HepG2 (cell line): ENCODE results near the gene LDLRAD3. TPM values are rescaled to one million over a fixed set of nuclear protein-coding genes. Genes with fewer than 3 reads are reported as not detected.

Experiments
- ATAC-seq: fragments of 200-7000 bp; cut with Tn5 transposase; 3 replicates; pipeline ENCODE4 v1.9.1; 2020; ENCODE audit warnings: mild to moderate bottlenecking, moderate library complexity
- BruUV-seq: library from RNA; stranded (reverse); fragments of 400-500 nt; replicated peaks from 2 replicates; lab custom pipeline; 2021; lab: Mats Ljungman, UMichigan
- CTCF ChIA-PET: fragments of 300-600 bp; formaldehyde crosslinking; extraction: SDS; loops from one replicate; lab custom pipeline; 2021; ENCODE audit warnings: low total read pairs, inconsistent platforms, low intra/inter-chr PET ratio; lab: Yijun Ruan, JAX
- POLR2A ChIA-PET: fragments of 350-600 bp; sonication (Branson Sonifier 250); formaldehyde crosslinking; loops from one replicate; lab custom pipeline; 2020; ENCODE audit warnings: antibody characterized with exemption, inconsistent platforms; lab: Yijun Ruan, JAX
- DNase-seq: peaks from one replicate; pipeline ENCODE4 v3.0.0-alpha.2; 2015; ENCODE audit warnings: low spot score
- FAIRE-seq: peaks from 3 replicates; lab custom pipeline; 2011; peaks lifted over from hg19 to GRCh38; lab: Jason Lieb, UNC
- H2AFZ ChIP-seq: one replicate; pipeline ENCODE4 v1.6.1; 2011; ENCODE audit warnings: low read length, inconsistent platforms
- H3K27ac ChIP-seq: fragments of 300-600 bp; 3 replicates; pipeline ENCODE4 v1.8.0; 2011; ENCODE audit warnings: mixed run types, mild to moderate bottlenecking, mixed read lengths, low read length, inconsistent platforms; ENCODE audit not compliant: insufficient read depth; ENCODE audit errors: extremely low read length
- H3K27me3 ChIP-seq, 2 experiments: fragments of 200-600 bp in 1 of 2; 2 replicates in 1 of 2; 3 replicates in 1 of 2; pipeline versions ENCODE4 v1.6.0 to v1.8.0; 2011; ENCODE audit warnings: low read length in 2 of 2, mild to moderate bottlenecking in 2 of 2, moderate library complexity in 2 of 2, inconsistent platforms in 1 of 2; ENCODE audit not compliant: insufficient read depth in 2 of 2, control insufficient read depth in 1 of 2
- H3K36me3 ChIP-seq, 2 experiments: fragments of 200-600 bp in 1 of 2; replicated peaks in 1 of 2; 2 replicates in 1 of 2; 3 replicates in 1 of 2; pipeline versions ENCODE4 v1.5.1 to v1.8.0; 2011; ENCODE audit warnings: low read length in 2 of 2, inconsistent platforms in 1 of 2; ENCODE audit not compliant: insufficient read depth in 2 of 2, control insufficient read depth in 1 of 2
- H3K4me1 ChIP-seq: 2 replicates; pipeline ENCODE4 v1.5.1; 2012; ENCODE audit warnings: low read length, inconsistent platforms; ENCODE audit not compliant: insufficient read depth
- H3K4me2 ChIP-seq: 2 replicates; pipeline ENCODE4 v1.6.0; 2011; ENCODE audit warnings: low read depth, low read length, inconsistent platforms
- H3K4me3 ChIP-seq, 3 experiments: fragments of 200-600 bp in 1 of 3; sonication (generic), shearing (Covaris generic) in 1 of 3; replicated peaks in 1 of 3; 2 replicates each; pipeline ENCODE4 v1.5.1; 2011 to 2016; ENCODE audit warnings: low read length in 3 of 3, inconsistent platforms in 2 of 3, low read depth in 2 of 3, mild to moderate bottlenecking in 2 of 3, control low read depth in 1 of 3, mixed read lengths in 1 of 3; ENCODE audit not compliant: insufficient read depth in 1 of 3
- H3K79me2 ChIP-seq: one replicate; pipeline ENCODE4 v1.6.1; 2011; ENCODE audit warnings: low read length, inconsistent platforms; ENCODE audit not compliant: insufficient read depth
- H3K9ac ChIP-seq: 2 replicates; pipeline ENCODE4 v1.6.0; 2011; ENCODE audit warnings: mild to moderate bottlenecking, low read depth, low read length, inconsistent platforms; ENCODE audit not compliant: insufficient read depth
- H3K9me3 ChIP-seq: 2 replicates; pipeline ENCODE4 v1.5.1; 2012; ENCODE audit warnings: mild to moderate bottlenecking, low read length
- H4K20me1 ChIP-seq: 2 replicates; pipeline ENCODE4 v1.6.0; 2011; ENCODE audit warnings: inconsistent platforms, mild to moderate bottlenecking, low read length, moderate library complexity; ENCODE audit not compliant: insufficient read depth
- HDAC2 ChIP-seq: sonication (generic); formaldehyde crosslinking; IDR thresholded peaks from 2 replicates; pipeline ENCODE4 v1.4.0; 2020; ENCODE audit warnings: missing genetic modification reagents
- MYC ChIP-seq: sonication (generic); formaldehyde crosslinking; IDR thresholded peaks from 2 replicates; pipeline ENCODE4 v1.9.0; 2021; ENCODE audit warnings: missing genetic modification reagents, borderline replicate concordance
- SYNCRIP ChIP-seq: fragments of 200-400 bp; formaldehyde crosslinking; IDR thresholded peaks from 2 replicates; pipeline ENCODE4 v1.6.1; 2018; ENCODE audit warnings: mild to moderate bottlenecking, low read depth, low read length; ENCODE audit not compliant: insufficient read depth
- YEATS2 ChIP-seq: sonication (generic); formaldehyde crosslinking; IDR thresholded peaks from 2 replicates; pipeline ENCODE4 v1.4.0; 2020; ENCODE audit warnings: missing genetic modification reagents, borderline replicate concordance
- ZBTB3 ChIP-seq: sonication (generic); formaldehyde crosslinking; IDR thresholded peaks from 2 replicates; pipeline ENCODE4 v1.4.0; 2020; ENCODE audit warnings: low read depth, mild to moderate bottlenecking, moderate library complexity, missing genetic modification reagents, borderline replicate concordance
- ZNF333 ChIP-seq: sonication (generic); formaldehyde crosslinking; IDR thresholded peaks from 2 replicates; pipeline ENCODE4 v1.4.0; 2020; ENCODE audit warnings: mild to moderate bottlenecking, missing genetic modification reagents, borderline replicate concordance
- WGBS: methylation state at CpG from one replicate; pipeline ENCODE4 v1.1.6; 2017; ENCODE audit warnings: low lambda C conversion rate; 5-methylcytosine and 5-hydroxymethylcytosine counted together
- in situ Hi-C: cut with HindIII; loops from 2 replicates; pipeline ENCODE4 v1.10.0; 2017; ENCODE audit warnings: low pct_unique_long_range_greater_than_20kb; ENCODE audit not compliant: extremely low pct_ligation_motif_present
- intact Hi-C: fragments of 100-400 bp; cut with micrococcal nuclease; formaldehyde crosslinking; loops from one replicate; pipeline ENCODE4 v1.10.0; 2022; ENCODE audit not compliant: unreplicated experiment
- polyA plus RNA-seq, 8 experiments: library from polyadenylated mRNA; depleted of rRNA in 3 of 8; stranded (reverse) in 7 of 8; unstranded in 1 of 8; fragments of >200 nt; fragmentation: Illumina TruSeq in 4 of 8; extraction: Trizol in 4 of 8; gene quantifications; 2 replicates each; pipeline versions ENCODE4 v1.2.1 to v1.2.3, GENCODE V29; 2011 to 2016; ENCODE audit warnings: low read depth in 4 of 8, missing spikeins in 1 of 8, mixed read lengths in 1 of 8; ENCODE audit not compliant: insufficient read depth in 1 of 8
- total RNA-seq, 5 experiments: library from RNA; depleted of rRNA; stranded (reverse); fragments of >200 nt; fragmentation: Illumina TruSeq; extraction: Trizol; gene quantifications; 2 replicates each; pipeline ENCODE4 v1.2.3, GENCODE V29; 2016; ENCODE audit warnings: low read depth in 1 of 5
- TF ChIP-seq, protein P1 (sequence below): sonication (generic); formaldehyde crosslinking; IDR thresholded peaks from 2 replicates; pipeline ENCODE4 v1.4.0; 2020; ENCODE audit warnings: missing genetic modification reagents, mild to moderate bottlenecking, borderline replicate concordance
- TF ChIP-seq, protein P2 (sequence below): sonication (generic); formaldehyde crosslinking; IDR thresholded peaks from 2 replicates; pipeline ENCODE4 v1.8.1; 2023; ENCODE audit warnings: missing genetic modification reagents, mild to moderate bottlenecking, borderline replicate concordance
- TF ChIP-seq, protein P3 (sequence below): IDR thresholded peaks from 2 replicates; pipeline ENCODE4 v1.6.1; 2018; ENCODE audit warnings: missing genetic modification reagents, mild to moderate bottlenecking, missing compliant biosample characterization
- TF ChIP-seq, protein P4 (sequence below): sonication (generic); formaldehyde crosslinking; IDR thresholded peaks from 2 replicates; pipeline ENCODE4 v1.4.0; 2020; ENCODE audit warnings: missing genetic modification reagents
- TF ChIP-seq, protein P5 (sequence below): sonication (generic); formaldehyde crosslinking; IDR thresholded peaks from 2 replicates; pipeline ENCODE4 v1.4.0; 2020; ENCODE audit warnings: mild to moderate bottlenecking, missing genetic modification reagents
- TF ChIP-seq, protein P6 (sequence below): sonication (generic); formaldehyde crosslinking; IDR thresholded peaks from 2 replicates; pipeline ENCODE4 v1.9.0; 2021; ENCODE audit warnings: missing genetic modification reagents, borderline replicate concordance
- TF ChIP-seq, protein P7 (sequence below), 2 experiments: fragments of 450-650 bp in 1 of 2; sonication (generic) in 1 of 2; formaldehyde crosslinking; IDR thresholded peaks; 2 replicates each; pipeline versions ENCODE4 v1.5.0 to v1.8.0; 2020 to 2022; ENCODE audit warnings: mild to moderate bottlenecking in 1 of 2, missing genetic modification reagents in 1 of 2

Gene LDLRAD3
- total and polyA plus RNA-seq, 2 of the 13 experiments (the other 11 are each of a cell fraction or from before 2014, with no cell fraction given): 0.50 to 0.60 TPM

DNA sequence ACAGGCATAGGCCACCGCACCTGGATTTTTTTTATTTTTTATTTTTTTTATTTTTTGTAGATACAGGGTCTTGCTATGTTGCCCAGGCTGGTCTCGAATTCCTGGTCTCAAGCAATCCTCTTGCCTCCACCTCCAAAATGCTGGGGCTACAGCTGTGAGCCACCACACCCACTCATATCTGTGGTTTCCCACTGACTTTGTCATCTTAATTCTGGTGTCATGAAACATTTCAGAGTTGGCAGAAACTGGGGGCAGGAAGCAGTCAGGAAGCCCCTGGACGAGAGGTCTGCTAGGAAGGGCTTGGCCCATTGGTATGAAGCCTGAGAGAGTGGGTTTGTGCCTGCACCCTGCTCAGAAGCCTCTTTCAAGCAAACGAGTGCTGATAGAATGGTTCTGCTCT lies 296.3 kb downstream of the LDLRAD3 start:
- H3K4me3 ChIP-seq: no peak overlapping the region
- in situ Hi-C loops: no loop called here
- no peak for ATAC-seq
- no peaks in the 10 kb centered on the region for H3K79me2 ChIP-seq
- DNase-seq: no peak
- WGBS: 0% methylated on average over 2 of the region's 4 CpGs
- H2AFZ ChIP-seq: no peak overlapping the region
- H3K9me3 ChIP-seq: no peaks in the 10 kb centered on the region
- CTCF ChIA-PET: no interaction called here
- no TSS peak for BruUV-seq
- H3K4me2 ChIP-seq: no peak overlapping the region
- no peak overlapping the region for H3K9ac ChIP-seq
- H4K20me1 ChIP-seq: no peaks in the 10 kb centered on the region
- H3K27ac ChIP-seq: no peak overlapping the region
- FAIRE-seq: no peak
- no peaks in the 10 kb centered on the region for H3K4me1 ChIP-seq
- intact Hi-C loops: no loop called here
- POLR2A ChIA-PET: no interaction called here
- H3K36me3 ChIP-seq: no peaks in the 10 kb centered on the region
- H3K27me3 ChIP-seq: no peaks in the 10 kb centered on the region
- TF ChIP-seq MYC (no peak), HDAC2 (CRISPR knock-in tag) (no peak), ZNF333 (CRISPR knock-in tag) (no peak), SYNCRIP (no peak), YEATS2 (CRISPR knock-in tag) (no peak), ZBTB3 (CRISPR knock-in tag) (no peak)
- TF ChIP-seq, protein P1, sequence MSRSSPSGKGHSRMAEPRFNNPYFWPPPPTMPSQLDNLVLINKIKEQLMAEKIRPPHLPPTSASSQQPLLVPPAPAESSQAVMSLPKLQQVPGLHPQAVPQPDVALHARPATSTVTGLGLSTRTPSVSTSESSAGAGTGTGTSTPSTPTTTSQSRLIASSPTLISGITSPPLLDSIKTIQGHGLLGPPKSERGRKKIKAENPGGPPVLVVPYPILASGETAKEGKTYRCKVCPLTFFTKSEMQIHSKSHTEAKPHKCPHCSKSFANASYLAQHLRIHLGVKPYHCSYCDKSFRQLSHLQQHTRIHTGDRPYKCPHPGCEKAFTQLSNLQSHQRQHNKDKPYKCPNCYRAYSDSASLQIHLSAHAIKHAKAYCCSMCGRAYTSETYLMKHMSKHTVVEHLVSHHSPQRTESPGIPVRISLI (CRISPR knock-in tag): no peak
- TF ChIP-seq, protein P2, sequence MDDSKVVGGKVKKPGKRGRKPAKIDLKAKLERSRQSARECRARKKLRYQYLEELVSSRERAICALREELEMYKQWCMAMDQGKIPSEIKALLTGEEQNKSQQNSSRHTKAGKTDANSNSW (CRISPR knock-in tag): no peak
- TF ChIP-seq, protein P3, sequence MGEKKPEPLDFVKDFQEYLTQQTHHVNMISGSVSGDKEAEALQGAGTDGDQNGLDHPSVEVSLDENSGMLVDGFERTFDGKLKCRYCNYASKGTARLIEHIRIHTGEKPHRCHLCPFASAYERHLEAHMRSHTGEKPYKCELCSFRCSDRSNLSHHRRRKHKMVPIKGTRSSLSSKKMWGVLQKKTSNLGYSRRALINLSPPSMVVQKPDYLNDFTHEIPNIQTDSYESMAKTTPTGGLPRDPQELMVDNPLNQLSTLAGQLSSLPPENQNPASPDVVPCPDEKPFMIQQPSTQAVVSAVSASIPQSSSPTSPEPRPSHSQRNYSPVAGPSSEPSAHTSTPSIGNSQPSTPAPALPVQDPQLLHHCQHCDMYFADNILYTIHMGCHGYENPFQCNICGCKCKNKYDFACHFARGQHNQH (CRISPR knock-in tag): no peak
- TF ChIP-seq, protein P4, sequence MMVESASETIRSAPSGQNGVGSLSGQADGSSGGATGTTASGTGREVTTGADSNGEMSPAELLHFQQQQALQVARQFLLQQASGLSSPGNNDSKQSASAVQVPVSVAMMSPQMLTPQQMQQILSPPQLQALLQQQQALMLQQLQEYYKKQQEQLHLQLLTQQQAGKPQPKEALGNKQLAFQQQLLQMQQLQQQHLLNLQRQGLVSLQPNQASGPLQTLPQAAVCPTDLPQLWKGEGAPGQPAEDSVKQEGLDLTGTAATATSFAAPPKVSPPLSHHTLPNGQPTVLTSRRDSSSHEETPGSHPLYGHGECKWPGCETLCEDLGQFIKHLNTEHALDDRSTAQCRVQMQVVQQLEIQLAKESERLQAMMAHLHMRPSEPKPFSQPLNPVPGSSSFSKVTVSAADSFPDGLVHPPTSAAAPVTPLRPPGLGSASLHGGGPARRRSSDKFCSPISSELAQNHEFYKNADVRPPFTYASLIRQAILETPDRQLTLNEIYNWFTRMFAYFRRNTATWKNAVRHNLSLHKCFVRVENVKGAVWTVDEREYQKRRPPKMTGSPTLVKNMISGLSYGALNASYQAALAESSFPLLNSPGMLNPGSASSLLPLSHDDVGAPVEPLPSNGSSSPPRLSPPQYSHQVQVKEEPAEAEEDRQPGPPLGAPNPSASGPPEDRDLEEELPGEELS (CRISPR knock-in tag): no peak
- TF ChIP-seq, protein P5, sequence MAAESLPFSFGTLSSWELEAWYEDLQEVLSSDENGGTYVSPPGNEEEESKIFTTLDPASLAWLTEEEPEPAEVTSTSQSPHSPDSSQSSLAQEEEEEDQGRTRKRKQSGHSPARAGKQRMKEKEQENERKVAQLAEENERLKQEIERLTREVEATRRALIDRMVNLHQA: no peak
- TF ChIP-seq, protein P6, sequence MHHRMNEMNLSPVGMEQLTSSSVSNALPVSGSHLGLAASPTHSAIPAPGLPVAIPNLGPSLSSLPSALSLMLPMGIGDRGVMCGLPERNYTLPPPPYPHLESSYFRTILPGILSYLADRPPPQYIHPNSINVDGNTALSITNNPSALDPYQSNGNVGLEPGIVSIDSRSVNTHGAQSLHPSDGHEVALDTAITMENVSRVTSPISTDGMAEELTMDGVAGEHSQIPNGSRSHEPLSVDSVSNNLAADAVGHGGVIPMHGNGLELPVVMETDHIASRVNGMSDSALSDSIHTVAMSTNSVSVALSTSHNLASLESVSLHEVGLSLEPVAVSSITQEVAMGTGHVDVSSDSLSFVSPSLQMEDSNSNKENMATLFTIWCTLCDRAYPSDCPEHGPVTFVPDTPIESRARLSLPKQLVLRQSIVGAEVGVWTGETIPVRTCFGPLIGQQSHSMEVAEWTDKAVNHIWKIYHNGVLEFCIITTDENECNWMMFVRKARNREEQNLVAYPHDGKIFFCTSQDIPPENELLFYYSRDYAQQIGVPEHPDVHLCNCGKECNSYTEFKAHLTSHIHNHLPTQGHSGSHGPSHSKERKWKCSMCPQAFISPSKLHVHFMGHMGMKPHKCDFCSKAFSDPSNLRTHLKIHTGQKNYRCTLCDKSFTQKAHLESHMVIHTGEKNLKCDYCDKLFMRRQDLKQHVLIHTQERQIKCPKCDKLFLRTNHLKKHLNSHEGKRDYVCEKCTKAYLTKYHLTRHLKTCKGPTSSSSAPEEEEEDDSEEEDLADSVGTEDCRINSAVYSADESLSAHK (CRISPR knock-in tag): no peak
- TF ChIP-seq, protein P7, sequence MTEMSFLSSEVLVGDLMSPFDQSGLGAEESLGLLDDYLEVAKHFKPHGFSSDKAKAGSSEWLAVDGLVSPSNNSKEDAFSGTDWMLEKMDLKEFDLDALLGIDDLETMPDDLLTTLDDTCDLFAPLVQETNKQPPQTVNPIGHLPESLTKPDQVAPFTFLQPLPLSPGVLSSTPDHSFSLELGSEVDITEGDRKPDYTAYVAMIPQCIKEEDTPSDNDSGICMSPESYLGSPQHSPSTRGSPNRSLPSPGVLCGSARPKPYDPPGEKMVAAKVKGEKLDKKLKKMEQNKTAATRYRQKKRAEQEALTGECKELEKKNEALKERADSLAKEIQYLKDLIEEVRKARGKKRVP (CRISPR knock-in tag; IDR thresholded peaks at IDR 0.05): no peak
